HG03103 (cell line): Measurements from ENCODE around the gene AUP1.
"Not testable (repeated sequence)": the region's sequence is repeated elsewhere in the genome, so short reads cannot be mapped to it uniquely, and the experiment has no call there.

Experiments
- ATAC-seq: cut with Tn5 transposase; IDR thresholded peaks from one replicate; pipeline ENCODE4 v1.9.1; 2021; ENCODE audit warnings: low read depth; ENCODE audit not compliant: unreplicated experiment

The AUP1 gene

GRCh38 chr2:74529357-74530238 lies at the start of gene AUP1, which contains the start of gene HTRA2:
TSS of gene AUP1 (minus strand) at chr2:74529706. CDS start at chr2:74529629, 77 bp downstream.
TSS of gene HTRA2 (plus strand) at chr2:74529933. CDS start at chr2:74530007, 74 bp downstream.
- peak; percentile 70 for ATAC-seq

- peak; percentile 41 for ATAC-seq
These were observed 48.9 kb upstream of the AUP1 start for GRCh38 chr2:74578408-74578807.

GRCh38 chr2:74577448-74577847 lies 47.9 kb upstream of the AUP1 start:
- ATAC-seq = no peak

DNA sequence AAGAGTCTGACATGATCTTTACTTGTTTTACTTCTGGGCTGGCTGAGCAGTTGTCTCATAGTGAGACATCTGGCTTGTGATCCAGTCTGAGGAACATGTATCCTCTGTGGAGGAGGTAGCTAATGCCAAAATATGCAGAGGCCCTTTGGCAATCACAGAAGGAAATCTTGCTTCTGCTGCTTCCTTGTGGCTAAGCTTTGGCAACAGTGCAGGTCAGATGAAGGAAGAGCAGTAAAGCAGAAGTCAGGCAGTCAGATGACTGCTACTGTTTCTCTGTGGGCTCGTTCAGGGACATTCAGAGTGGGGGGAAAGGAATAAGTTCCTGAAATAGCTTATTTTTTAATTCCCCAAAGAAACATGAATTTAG lies 47.3 kb upstream of the AUP1 start:
- no peak for ATAC-seq

GRCh38 chr2:74576211-74576862 lies 46.8 kb upstream of the AUP1 start:
- no peak for ATAC-seq

- ATAC-seq = no peak
These were observed 45.8 kb upstream of the AUP1 start for GRCh38 chr2:74575320-74575719.

- ATAC-seq = peak; percentile 33
These were observed 44.4 kb upstream of the AUP1 start for GRCh38 chr2:74573747-74574562.

GRCh38 chr2:74572178-74572925 lies 42.8 kb upstream of the AUP1 start:
- no peak for ATAC-seq

GRCh38 chr2:74571058-74571457 lies 41.6 kb upstream of the AUP1 start:
- peak; percentile 69 for ATAC-seq

DNA sequence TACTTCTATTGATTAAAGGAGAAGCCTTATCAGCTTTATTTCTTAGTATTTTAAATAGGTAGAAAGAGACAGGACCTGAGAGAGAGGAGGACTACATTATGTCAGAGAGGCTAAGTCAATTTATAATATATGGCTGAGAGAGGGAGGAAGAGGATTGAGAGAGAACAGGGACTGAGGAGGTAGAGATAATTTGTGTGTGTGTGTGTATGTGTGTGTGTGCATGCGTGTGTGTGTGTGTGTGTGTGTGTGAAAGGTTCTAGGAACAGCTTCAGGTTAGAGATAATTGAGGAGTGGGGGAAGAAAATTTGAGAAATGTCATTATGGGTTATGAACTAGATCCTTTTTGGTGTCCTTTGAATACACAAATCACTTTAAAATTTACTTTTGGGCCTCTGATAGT lies 40.2 kb upstream of the AUP1 start:
- ATAC-seq = no peak

DNA sequence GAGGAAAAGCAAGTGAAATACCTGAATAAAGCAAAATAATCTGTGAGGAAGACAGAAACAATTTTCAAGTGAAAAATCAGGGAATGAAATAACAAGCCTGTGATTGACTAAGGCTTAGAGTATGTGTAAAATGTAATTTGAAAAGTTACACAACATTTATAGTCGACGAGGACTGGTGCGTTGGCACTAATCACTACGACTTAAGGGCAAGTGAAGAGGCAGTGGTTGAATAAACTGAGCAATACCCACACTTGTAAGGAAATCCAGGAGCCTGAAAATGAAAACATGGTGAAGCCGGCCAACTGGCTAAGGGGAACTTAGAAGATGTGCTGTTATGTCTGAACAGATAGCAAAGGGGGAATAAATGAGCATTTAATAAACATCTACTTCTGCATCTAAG lies 38.4 kb upstream of the AUP1 start:
- no peak for ATAC-seq

DNA sequence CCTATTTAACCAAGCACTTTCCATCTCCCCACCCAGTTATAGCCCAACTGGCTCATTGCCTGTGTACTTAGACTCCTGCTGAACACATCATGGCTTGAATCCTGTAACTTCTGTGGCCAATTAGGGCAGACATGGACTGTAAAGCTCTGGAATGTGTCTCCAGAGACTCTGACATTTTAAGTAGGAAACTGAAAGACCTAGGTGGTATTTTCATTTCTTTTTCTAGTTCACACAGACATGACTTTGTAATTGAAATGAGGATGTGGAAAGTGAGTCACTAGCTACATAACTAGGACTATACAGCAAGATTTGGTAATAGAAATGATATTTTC lies 37.2 kb upstream of the AUP1 start:
- ATAC-seq = no peak

DNA sequence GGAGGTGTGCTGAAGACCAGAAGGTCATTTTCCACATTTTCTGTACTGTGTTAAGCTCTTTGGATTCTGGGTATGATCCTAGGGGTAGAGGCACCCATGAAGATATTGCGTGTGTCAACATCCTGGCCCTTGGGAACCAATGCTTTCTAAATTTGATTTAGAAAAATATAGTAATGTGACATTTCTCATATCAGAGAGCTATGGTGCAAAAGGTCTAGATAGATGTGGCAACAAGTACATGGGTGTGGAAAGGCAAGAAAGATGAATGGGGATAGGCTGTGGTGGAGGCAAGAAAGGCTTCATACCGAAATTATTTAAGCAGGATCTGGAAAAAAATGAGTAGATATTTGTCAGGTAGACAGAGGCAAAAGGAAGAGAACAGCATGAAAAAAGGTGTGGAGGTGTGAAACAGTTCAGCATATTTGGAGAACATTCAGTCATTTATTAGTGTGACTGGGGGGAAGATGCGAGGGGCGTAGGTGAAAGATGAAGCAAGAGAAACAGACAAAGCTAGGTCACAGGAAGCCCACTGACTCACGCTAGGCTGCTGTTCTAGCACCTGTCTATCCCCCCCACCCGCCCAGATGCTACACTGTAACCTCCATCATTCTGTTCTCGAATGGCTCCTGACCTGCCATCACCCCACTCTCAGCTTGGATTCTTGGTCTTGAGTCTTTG lies 36.7 kb upstream of the AUP1 start:
- ATAC-seq = no peak

DNA sequence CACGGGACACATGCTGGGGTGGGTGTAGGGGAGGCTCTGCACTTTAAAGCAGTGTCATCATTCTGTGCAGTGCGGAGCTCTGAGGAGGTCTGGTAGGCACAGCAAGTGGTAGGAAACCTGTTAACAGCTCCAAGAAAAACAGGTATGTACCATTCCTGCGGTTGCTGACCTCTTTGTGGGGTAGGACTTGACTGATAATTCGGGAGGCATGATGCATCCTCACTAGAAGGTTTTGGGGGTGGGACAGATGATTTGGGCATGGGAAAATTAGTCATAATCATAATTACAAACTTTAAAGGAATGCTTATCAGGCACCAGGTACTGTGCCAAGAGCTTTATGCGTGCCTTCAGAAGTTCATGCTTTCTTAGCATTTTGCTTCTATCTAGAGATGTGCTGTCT lies 34.7 kb upstream of the AUP1 start:
- no peak for ATAC-seq

DNA sequence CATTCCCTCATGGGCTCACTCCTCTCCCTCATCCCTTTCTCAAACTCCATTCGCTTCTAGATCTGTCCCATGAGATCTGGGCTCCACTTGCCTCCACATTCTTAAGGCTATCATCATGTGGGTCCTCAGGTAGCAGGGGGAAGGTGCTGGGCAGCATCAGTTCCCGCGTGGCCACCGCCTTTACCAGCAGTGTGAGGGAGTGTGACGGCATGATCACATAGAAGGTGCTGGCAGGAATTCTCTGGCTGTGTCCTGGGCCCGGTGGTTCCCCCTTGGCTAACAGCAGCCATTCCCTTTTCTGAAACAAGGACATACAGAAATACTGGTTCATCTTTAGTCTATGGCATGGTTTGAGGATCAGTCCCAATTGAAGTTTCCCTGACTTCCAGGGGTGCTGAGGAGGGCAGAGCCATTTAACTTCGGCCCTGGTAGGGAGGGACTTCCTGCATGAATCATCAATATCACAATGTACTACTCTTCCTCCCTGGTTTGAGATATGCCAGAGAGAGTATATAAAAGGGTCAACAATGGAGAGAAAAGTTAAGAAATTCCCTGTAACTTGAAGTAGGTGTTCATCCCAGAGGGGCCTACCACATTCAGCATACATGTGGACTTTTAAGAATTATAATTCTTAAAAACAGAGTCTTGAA lies 32.7 kb upstream of the AUP1 start:
- no peak for ATAC-seq

DNA sequence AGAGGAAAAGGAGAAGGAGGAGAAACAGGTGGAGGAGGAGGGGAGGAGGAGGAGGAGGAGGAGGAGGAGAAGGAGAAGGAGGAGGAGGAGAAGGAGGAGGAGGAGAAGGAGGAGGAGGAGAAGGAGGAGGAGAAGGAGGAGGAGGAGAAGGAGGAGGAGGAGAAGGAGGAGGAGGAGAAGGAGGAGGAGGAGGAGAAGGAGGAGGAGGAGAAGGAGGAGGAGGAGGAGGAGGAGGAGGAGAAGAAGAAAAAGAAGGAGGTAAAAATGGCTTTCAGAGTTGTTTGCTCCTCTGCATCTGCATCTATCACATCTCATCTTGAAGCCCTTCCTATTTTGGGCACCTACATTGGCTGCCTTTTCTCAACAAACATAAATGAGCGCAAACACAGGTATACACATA lies 31.5 kb upstream of the AUP1 start:
- not testable (repeated sequence) for ATAC-seq

DNA sequence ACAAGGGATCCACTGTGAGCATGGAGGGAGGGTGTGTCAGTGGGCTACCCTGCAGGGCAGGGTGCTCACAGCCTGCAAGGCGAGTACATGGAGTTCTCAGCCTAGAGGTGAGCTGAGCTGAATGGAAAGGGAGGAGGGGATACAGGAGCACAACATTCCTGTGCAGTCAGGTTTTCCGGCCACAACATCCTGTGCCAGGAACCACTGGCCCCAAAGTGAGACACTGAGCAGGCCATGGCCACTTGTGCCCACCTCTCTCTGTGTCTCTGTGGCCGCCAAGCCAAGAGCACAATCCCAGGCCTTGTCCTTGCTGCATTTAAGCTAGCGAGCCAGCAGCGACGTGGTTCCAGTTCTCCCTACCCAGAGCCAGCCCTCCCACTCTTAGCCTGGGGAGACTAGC lies 31.1 kb upstream of the AUP1 start:
- no peak for ATAC-seq

DNA sequence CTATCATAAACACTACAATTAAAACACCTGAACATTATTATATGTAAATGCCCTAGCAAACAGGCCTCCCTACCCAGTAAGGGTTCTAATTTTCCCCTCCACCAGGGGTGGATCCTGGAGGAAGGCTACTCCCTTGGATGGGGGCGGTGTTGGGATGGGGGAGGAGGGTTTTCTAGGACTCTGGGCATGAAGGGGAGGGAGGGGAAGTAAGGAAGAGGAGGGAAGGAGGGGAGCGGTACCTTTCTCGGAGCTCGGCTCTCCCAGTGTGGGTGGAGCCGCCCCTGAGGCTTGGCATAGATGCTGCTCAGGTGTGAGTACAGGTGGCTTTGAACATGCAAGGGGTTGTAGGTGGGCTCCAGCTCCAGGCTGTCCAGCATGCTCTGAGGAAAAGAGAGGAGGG lies 30.4 kb upstream of the AUP1 start:
- no peak for ATAC-seq
